ENCODE results near the gene KRTAP5-2.

DNA sequence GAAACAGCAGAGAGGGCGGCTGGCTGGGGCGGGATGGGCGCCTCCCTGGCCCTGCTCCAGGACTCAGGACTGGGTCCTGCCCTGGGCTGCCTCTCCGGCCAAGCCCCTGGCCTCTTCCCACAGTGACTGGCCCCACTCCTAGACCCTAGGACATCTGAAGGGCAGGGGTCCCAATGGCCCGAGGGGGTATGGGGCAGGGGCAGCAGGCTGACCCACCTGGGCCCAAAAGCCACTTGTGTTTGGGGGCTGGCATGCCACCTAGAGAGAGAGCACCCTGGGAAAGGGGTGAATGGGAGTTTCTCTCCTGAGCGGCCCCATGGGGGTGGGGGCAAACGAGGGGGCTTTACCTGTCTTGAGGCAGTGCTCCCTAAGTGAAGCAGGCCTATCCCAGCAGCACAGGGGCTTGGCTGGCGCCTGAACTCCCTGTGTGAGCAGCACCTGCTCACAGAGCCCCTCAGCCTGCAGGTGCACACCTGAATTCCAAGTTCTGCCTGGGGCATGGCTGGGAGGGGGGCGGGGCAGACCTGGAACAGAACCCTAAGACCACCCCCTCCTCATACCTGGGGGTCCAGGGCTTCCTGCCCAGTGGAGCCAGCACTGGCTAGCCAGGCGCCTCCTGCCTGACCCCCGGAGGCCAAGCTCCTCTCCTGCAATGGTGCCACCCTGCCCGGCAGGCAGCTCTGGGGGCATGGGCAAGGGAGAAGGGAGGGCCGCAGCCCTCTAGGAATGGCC lies 42.9 kb downstream of the KRTAP5-2 start:
- TF ChIP-seq CTCF (conservative IDR thresholded peaks at IDR 0.05): no peak
- no peak for TF ChIP-seq EZH2 (IDR thresholded peaks at IDR 0.05; ENCODE audit: low read depth)

All from PC-9 (cell line).